ENCODE measurements around the gene ERC2.

ERC2 gene

DNA sequence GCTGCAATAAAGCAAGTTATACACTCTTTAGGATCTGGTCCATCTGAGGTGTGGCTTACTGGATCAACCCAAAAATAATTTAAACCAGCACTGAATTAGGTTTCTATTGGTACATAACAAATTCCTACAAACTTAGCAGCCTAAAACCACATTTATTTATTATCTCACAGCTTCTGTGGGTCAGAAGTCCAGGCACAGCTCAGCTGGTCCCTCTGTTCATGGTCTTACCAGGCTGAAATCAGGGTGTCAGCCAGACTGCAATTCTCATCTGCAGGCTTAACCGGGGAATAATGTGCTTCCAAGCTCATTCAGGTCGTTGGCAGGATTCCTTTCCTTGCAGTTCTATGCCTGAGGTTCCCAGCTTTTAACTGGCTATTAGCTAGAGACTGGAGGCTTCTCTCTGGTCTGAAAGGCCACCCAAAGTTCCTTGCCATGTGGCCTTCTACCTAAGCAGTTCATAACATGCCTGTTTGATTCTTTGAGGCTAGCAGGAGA is 503.7 kb downstream of the ERC2 start:
- TF ChIP-seq, protein P1, sequence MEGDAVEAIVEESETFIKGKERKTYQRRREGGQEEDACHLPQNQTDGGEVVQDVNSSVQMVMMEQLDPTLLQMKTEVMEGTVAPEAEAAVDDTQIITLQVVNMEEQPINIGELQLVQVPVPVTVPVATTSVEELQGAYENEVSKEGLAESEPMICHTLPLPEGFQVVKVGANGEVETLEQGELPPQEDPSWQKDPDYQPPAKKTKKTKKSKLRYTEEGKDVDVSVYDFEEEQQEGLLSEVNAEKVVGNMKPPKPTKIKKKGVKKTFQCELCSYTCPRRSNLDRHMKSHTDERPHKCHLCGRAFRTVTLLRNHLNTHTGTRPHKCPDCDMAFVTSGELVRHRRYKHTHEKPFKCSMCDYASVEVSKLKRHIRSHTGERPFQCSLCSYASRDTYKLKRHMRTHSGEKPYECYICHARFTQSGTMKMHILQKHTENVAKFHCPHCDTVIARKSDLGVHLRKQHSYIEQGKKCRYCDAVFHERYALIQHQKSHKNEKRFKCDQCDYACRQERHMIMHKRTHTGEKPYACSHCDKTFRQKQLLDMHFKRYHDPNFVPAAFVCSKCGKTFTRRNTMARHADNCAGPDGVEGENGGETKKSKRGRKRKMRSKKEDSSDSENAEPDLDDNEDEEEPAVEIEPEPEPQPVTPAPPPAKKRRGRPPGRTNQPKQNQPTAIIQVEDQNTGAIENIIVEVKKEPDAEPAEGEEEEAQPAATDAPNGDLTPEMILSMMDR (IDR thresholded peaks at IDR 0.05; ENCODE audit: low read depth, low read length), result no peak
- H3K4me3 ChIP-seq (ENCODE audit: low read depth, low read length), result no peak overlapping the region

DNA sequence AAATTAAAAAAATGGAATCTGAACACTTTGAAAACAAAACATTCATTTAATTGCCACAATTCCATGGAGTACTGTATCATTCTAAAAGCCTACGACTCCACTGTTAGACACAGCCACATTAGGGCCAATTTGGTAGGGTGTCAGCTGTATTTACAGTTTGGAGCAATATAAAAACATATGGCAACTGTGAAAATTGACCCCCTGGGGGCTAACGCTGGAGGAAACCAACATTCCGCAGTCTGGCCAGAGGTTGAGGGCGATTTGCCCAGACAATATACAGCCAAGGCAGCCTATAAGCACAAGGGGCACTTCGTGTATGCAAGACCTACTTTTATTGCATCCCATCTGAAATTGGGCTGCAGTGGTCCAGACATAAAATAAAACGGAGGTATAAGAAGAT is 504.7 kb downstream of the ERC2 start:
- TF ChIP-seq, protein P1 (IDR thresholded peaks at IDR 0.05; ENCODE audit: low read depth, low read length), result no peak
- no peak overlapping the region for H3K4me3 ChIP-seq (ENCODE audit: low read depth, low read length)

DNA sequence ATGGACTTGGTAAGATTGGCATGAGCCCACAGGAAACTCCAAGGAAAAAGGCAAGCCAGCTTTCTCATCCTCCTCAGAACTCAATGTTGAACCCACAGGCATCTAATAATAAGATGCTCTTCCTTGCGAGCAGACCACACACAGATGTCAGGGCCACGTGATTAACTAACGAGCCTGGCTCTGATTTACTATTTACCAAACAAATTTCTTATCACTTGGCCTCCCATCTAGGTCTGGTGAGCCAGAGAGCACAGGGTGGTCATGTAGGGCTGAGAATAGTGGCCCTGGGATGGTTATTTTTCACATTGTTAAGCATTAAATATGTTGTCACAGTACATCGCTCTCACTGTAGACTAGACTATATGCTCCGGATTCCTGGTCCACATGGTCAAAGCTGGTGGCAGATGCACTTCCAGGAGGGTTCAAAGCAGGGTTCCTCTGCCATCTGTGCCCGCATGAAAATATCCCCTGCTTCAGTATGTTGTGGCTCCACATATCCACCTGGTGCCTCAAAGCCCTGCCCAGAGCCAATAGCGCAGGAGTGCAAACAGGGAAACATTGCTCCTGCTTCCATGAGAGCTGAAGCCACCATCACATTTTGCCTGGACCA is 508.7 kb downstream of the ERC2 start:
- no peak overlapping the region for H3K4me3 ChIP-seq (ENCODE audit: low read depth, low read length)
- TF ChIP-seq, protein P1 (IDR thresholded peaks at IDR 0.05; ENCODE audit: low read depth, low read length), result no peak

DNA sequence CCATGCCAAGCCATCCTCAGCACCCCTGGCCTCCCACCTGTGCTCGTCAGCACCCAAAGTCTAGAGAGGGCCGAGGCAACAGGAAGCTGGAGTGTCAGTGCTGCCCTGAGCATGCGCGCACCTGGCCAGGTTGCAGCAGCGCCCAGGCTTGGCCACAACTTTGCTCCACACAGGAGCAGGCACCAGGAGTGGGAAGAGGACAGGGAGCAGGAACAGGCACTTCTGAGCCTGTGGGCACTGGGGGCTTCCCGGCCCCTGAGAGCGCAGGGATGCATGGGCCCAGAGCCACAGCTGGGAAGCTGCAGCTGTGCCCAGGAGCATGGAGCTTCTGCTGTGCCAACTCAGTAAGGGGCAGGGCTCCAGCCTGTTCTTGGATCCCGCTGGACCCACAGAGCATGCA is 509.7 kb downstream of the ERC2 start:
- TF ChIP-seq, protein P1 (IDR thresholded peaks at IDR 0.05; ENCODE audit: low read depth, low read length), result no peak
- H3K4me3 ChIP-seq (ENCODE audit: low read depth, low read length), result no peak overlapping the region

DNA sequence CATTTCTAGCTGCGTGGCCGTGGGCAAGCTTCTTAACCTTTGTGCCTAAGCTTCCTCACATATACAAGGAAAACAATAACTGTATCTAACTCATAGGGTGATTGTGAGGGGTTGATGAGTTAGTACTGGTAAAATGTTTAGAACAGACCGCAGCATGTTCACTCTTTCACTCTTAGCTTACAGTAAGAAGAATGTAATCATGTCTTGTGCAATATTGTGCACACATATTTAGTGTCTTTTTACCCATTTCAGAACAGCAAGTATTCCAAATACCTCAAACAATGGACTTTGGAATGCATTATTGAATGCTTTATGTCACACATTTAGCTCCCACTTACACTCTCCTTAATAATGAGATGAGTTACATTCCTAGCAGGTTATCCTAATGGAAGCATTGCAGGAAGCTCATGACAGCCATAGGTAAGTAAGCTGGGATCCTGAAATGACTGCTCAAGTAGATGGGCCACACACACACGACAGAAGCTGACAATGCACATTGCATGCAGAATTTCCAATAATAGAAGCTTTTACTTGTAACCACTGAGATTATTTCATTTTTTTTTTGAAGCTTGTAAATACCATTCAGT is 512.3 kb downstream of the ERC2 start:
- H3K4me3 ChIP-seq (ENCODE audit: low read depth, low read length), result no peak overlapping the region
- TF ChIP-seq, protein P1 (IDR thresholded peaks at IDR 0.05; ENCODE audit: low read depth, low read length), result no peak

DNA sequence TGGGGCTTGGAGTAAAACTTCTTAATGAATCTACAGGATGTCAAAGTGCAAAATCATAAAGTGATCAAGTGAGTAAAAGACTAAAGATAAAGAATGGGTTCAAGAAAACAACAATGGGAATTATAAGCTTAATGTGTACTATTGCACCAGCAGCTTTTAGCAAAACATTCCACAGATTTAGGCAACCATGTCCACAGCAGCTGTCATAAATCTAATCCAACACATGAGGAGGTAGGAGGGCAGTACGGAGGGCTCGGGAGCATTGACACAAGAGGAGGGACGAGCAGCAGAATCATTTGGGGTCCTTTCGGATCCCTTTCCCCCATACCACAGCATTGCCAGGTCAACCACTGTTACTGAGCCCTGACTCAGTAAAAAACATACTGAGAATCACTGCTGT is 516.9 kb downstream of the ERC2 start:
- TF ChIP-seq, protein P1 (IDR thresholded peaks at IDR 0.05; ENCODE audit: low read depth, low read length), result no peak
- no peak overlapping the region for H3K4me3 ChIP-seq (ENCODE audit: low read depth, low read length)

DNA sequence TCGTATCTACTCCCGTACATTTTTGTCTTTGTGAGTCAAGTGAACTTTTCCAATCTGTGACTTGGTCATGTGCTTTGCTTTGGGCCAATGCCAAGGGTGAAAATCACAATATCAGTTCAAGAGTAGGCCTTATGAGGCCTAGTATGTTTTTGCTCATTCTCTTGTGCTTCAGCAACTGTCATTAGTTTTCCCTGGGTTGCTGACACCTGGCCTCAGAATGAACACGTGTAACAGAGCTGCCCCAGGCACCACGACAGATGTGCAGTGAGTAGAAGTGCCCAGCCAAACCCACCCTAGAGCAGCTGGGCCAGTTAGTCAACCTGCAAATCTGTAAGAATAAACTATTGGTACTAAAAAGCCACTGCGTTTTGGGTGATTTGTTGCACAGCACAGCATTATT is 520.9 kb downstream of the ERC2 start:
- H3K4me3 ChIP-seq (ENCODE audit: low read depth, low read length), result no peak overlapping the region
- TF ChIP-seq, protein P1 (IDR thresholded peaks at IDR 0.05; ENCODE audit: low read depth, low read length), result no peak

All from WI38 (cell line).